Tibial nerve (tissue), 4 donors: ENCODE data around the gene MUC20. TPM values are rescaled to one million over a fixed set of nuclear protein-coding genes. Genes with fewer than 3 reads are reported as not detected.

Experiments used
- DNase-seq, 2 donors: peaks; one replicate each; pipeline ENCODE4 v3.0.0-alpha.2; 2019; ENCODE audit warnings: low spot score in 2 of 2
- H3K27ac ChIP-seq, 4 donors: fragments of 200-600 bp; sonication (generic) in 3 of 4; one replicate each; pipeline ENCODE4 v1.5.1; 2017 to 2019; ENCODE audit warnings: mild to moderate bottlenecking in 1 of 4
- H3K27me3 ChIP-seq, 2 donors: fragments of 200-600 bp; sonication (generic) in 1 of 2; one replicate each; pipeline versions ENCODE4 v1.5.1 to v1.6.0; 2017 to 2019
- H3K36me3 ChIP-seq, 3 donors: fragments of 200-600 bp; sonication (generic); one replicate each; pipeline ENCODE4 v1.5.1; 2018 to 2019
- H3K4me1 ChIP-seq, 4 donors: fragments of 200-600 bp; sonication (generic) in 3 of 4; one replicate each; pipeline ENCODE4 v1.5.1; 2017 to 2019
- H3K4me3 ChIP-seq, 4 donors: fragments of 200-600 bp; sonication (generic) in 3 of 4; one replicate each; pipeline ENCODE4 v1.5.1; 2017 to 2019; ENCODE audit warnings: mild to moderate bottlenecking in 1 of 4, moderate library complexity in 1 of 4
- H3K9me3 ChIP-seq, 4 donors: fragments of 200-600 bp; sonication (generic) in 3 of 4; one replicate each; pipeline ENCODE4 v1.5.1; 2017 to 2019
- CTCF ChIP-seq, 5 experiments: fragments of 200-600 bp in 3 of 5; fragments of 450-650 bp in 2 of 5; sonication (generic) in 3 of 5; IDR thresholded peaks; one replicate each; pipeline ENCODE4 v1.5.1; 2016 to 2019; ENCODE audit warnings: antibody characterized with exemption in 5 of 5, mild to moderate bottlenecking in 3 of 5, moderate library complexity in 2 of 5
- EP300 ChIP-seq, 2 donors: sonication (generic); formaldehyde crosslinking; IDR thresholded peaks; one replicate each; pipeline ENCODE4 v1.6.1; 2017; ENCODE audit warnings: antibody characterized with exemption in 2 of 2, mild to moderate bottlenecking in 1 of 2
- POLR2A ChIP-seq, 2 donors: fragments of 450-650 bp; IDR thresholded peaks; one replicate each; pipeline ENCODE4 v1.6.1; 2017; ENCODE audit warnings: antibody characterized with exemption in 2 of 2, mild to moderate bottlenecking in 2 of 2, moderate library complexity in 2 of 2
- WGBS, 2 donors: methylation state at CpG; one replicate each; pipeline ENCODE4 v1.1.5; 2018; 5-methylcytosine and 5-hydroxymethylcytosine counted together
- total RNA-seq, 4 donors: library from RNA; depleted of rRNA; stranded (reverse); fragments of >200 nt; gene quantifications; one replicate each; pipeline ENCODE4 v1.1.0, GENCODE V29; 2016

MUC20 gene
- total RNA-seq, 4 donors from 2014 or later, result 11.0 to 67.5 (median 22.9) TPM

DNA sequence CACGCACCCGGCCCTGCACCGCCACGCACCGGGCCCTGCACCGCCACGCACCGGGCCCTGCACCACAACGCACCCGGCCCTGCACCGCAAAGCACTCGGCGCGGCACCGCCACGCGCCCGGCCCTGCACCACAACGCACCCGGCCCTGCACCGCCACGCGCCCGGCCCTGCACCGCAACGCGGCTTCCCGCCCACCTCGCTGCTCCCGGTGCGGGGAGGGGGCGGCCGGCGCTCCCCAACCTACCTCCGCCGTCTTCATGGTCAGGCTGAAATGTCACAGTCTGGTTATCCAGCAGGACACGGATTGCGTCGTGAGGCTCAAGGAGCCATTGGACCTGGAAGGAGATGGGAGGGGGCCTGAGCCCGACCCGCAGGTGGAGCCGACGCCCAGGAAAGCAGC is 41.8 kb downstream of the MUC20 start:
- Histone ChIP-seq H3K27me3 (peaks cover 0 to 68% of the 10 kb centered on the region in 2 donors), H3K9me3 (no peaks in the 10 kb centered on the region), H3K4me1 (peaks cover 0 to 11% (median 0%) of the 10 kb centered on the region in 4 donors), H3K4me3 (no peak overlapping the region), H3K36me3 (no peaks in the 10 kb centered on the region), H3K27ac (no peak overlapping the region)
- DNase-seq, result no peak
- WGBS, 2 donors, result 41 to 74% methylated on average over 28 to 37 of the region's 43 CpGs
- no peak for TF ChIP-seq CTCF (IDR thresholded peaks at IDR 0.05)
- TF ChIP-seq POLR2A (IDR thresholded peaks at IDR 0.05), result no peak

DNA sequence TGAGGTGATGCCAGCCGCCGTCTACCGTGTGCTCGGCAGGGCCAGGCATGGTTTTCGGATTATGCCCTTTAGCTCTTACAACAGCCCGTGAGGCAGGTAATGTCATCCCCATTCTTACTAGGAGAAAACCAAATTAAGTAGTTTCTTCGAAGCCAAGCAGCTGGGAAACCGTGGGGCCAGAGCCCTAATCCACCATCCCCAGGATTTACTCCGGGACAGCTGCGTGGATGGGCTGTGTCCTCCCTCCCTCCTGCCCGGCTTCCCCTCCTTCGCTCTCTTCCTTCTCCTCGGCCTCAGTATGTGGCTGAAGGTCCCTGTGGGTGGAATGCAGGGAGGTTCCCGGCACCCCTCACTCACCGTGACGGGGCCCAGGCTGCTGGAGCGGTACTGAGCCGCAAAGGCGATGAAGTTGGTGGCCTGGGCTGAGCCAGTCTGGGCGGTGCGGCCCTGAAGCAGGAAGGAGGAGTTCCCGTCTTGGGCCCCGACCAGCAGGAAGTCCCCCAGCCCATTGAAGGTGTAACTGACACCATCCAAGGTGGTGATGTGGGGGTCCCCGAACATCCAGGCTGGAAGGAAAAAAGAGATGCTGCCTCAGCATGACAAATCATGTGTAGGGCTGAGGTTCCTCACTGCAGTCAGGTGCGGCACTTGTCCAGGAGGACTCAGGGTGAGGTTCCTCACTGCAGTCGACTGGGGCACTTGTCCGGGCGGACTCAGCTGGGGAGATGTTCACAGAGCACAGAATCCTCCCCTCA is 42.5 kb downstream of the MUC20 start:
- DNase-seq, result no peak
- Histone ChIP-seq H3K4me1 (peaks cover 0 to 11% (median 0%) of the 10 kb centered on the region in 4 donors), H3K4me3 (no peak overlapping the region), H3K27ac (no peak overlapping the region), H3K9me3 (no peaks in the 10 kb centered on the region), H3K36me3 (no peaks in the 10 kb centered on the region), H3K27me3 (peaks cover 0 to 65% of the 10 kb centered on the region in 2 donors)
- no peak for TF ChIP-seq POLR2A (IDR thresholded peaks at IDR 0.05)
- no peak for TF ChIP-seq CTCF (IDR thresholded peaks at IDR 0.05)
- no peak for TF ChIP-seq EP300 (IDR thresholded peaks at IDR 0.05)
- WGBS, 2 donors, result 76 to 81% methylated on average over 22 to 28 of the region's 28 CpGs

GRCh38 chr3:195763843-195764825 is 43.4 kb downstream of the MUC20 start:
- Histone ChIP-seq H3K4me1 (peaks cover 0 to 11% (median 0%) of the 10 kb centered on the region in 4 donors), H3K27ac (no peak overlapping the region), H3K27me3 (peaks cover 0 to 56% of the 10 kb centered on the region in 2 donors), H3K4me3 (no peak overlapping the region), H3K36me3 (no peaks in the 10 kb centered on the region), H3K9me3 (no peaks in the 10 kb centered on the region)
- no peak for TF ChIP-seq POLR2A (IDR thresholded peaks at IDR 0.05)
- no peak for TF ChIP-seq EP300 (IDR thresholded peaks at IDR 0.05)
- TF ChIP-seq CTCF (IDR thresholded peaks at IDR 0.05), result no peak
- 82% methylated on average over 26 of the region's 26 CpGs for WGBS, 2 donors
- DNase-seq, result no peak

- Histone ChIP-seq H3K27me3 (peaks cover 0 to 50% of the 10 kb centered on the region in 2 donors), H3K4me1 (peaks cover 0 to 11% (median 0%) of the 10 kb centered on the region in 4 donors), H3K4me3 (no peak overlapping the region), H3K27ac (no peak overlapping the region), H3K36me3 (no peaks in the 10 kb centered on the region), H3K9me3 (no peaks in the 10 kb centered on the region)
- DNase-seq, result no peak
- TF ChIP-seq POLR2A (IDR thresholded peaks at IDR 0.05) (no peak), CTCF (IDR thresholded peaks at IDR 0.05) (no peak), EP300 (IDR thresholded peaks at IDR 0.05) (no peak)
- 85 to 87% methylated on average over 27 to 28 of the region's 28 CpGs for WGBS, 2 donors
These were observed 44.4 kb downstream of the MUC20 start for GRCh38 chr3:195764961-195765706.
